AG08395 (cell line): Measurements from ENCODE around the gene TMEM50A.
"Not testable (repeated sequence)": the region's sequence is repeated elsewhere in the genome, so short reads cannot be mapped to it uniquely, and the experiment has no call there.

ENCODE experiments used
- DNase-seq: peaks from one replicate; pipeline ENCODE4 v3.0.0; 2012; ENCODE audit warnings: mixed read lengths, low spot score

TMEM50A gene

DNA sequence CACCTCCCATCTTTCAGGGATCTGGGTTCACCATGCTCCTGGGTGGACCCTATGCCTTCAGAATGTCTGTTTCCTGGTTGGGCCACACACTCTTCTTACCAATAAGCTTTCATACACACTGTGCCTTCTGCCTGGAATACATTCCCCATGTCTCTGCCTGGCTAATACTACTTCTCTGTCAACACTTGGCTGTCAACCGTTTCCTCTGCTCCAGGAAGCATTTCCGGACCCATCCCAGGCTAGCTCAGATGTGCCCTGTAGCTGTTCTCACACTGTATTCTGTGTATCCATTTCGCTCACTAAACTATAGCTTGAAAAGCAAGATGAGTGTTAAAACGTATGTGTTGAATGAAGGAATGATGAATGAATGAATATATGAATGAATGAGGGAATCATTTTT is 49.0 kb downstream of the TMEM50A start:
- DNase-seq = not testable (repeated sequence)

- not testable (repeated sequence) for DNase-seq
Measured at GRCh38 chr1:25388691-25389090, 50.6 kb downstream of the TMEM50A start.

DNA sequence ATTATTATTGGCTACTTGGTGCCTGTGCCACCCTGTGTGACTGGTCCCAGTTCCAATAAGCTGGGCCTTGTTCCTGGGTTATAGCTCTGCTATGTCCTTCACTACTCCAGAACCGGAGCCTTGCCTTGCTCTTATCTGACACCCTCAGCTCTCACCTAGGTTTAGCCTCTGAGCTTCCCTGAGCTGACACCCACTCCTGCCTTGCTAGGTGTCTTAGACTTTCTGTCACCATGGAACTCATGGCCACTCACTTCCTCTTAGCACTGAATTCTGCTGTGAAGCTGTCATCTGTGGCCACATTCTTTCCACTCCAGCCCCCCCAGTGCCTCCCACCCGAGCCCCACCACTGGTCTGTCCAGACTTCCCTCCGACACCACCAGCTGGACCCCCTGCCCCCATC is 51.6 kb downstream of the TMEM50A start:
- DNase-seq = not testable (repeated sequence)

DNA sequence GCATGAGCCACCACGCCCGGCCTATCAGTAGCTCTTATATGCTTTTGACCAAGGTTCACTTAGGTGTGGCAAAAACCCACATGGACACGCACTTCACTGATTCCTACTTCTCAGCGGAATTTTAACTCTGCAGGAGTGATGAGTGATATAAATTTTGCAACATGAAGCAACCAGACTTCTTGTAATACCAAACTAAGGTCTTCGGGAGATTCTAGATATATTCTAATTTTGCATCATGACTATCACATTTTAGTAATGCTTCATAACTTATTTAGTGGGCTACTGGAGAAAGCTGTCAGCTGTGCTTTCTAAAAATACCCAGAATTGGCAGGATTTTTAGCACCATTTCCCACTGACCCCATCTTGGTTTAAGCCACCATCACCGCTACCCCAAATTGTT is 54.7 kb downstream of the TMEM50A start:
- DNase-seq = no peak

DNA sequence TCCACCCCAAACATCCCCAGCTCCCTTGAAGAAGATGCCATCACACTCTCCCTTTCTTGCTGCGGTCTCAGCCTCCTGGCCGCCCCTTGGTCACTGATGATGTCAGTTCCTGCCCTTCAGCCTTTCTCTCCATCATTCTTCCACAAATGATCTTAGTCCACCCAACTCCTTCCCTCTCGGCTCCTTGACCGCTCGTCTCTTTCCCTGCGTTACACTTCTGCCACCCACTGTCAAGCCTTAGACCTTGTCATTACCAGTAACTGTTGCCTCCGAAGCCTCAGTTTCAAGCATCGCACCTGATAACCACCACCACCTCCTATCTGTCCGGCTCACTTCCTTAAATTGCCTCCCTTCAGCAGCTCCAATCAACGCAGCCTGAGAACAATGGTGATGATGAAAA is 59.4 kb downstream of the TMEM50A start:
- DNase-seq = not testable (repeated sequence)

GRCh38 chr1:25398079-25398478 is 59.9 kb downstream of the TMEM50A start:
- DNase-seq = not testable (repeated sequence)

- DNase-seq = not testable (repeated sequence)
Measured at GRCh38 chr1:25402947-25403803, 65.0 kb downstream of the TMEM50A start.

- DNase-seq = not testable (repeated sequence)
Measured at GRCh38 chr1:25405731-25406305, 67.7 kb downstream of the TMEM50A start.

- not testable (repeated sequence) for DNase-seq
Measured at GRCh38 chr1:25409641-25410427, 71.7 kb downstream of the TMEM50A start.
